ENCODE measurements around the gene TAAR5. TPM values are rescaled to one million over a fixed set of nuclear protein-coding genes. Genes with fewer than 3 reads are reported as not detected.
A peak's percentile ranks its signal among the peaks of the same experiment; 100 is the strongest.

TAAR5 gene
- total RNA-seq, 1 experiment from 2014 or later, result not detected

DNA sequence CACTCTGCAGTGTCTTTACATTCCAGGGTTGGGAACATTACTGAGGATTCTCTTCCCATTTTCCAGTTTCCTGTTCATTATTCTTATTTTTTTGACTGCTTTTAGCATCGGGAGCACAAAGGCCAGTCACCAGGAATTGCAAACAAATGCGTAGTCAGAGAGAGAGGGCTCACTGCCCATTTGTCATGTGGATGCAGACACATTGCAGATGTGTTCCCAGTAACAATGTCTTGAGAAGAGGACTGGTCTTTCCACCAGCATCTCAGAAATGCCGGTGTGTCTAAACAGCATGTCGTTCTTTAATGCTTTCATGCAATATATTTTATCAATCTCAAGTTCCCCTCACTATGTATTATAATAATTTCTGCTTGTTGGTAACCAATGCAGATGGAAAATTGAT, 20.4 kb downstream of the TAAR5 start:
- peak; percentile 81 for ATAC-seq
- Mint-ChIP-seq H3K27me3 (ENCODE audit: low read depth) (no peaks in the 10 kb centered on the region), H3K4me1 (peaks cover 38% of the 10 kb centered on the region), H3K9me3 (no peaks in the 10 kb centered on the region), H3K27ac (no peak overlapping the region; the same call in 1 of the 2 replicates), H3K4me3 (no peak overlapping the region), H3K36me3 (no peaks in the 10 kb centered on the region)
- TF ChIP-seq ZMAT4 (CRISPR knock-in tag; IDR thresholded peaks at IDR 0.05) (no peak), SMAD3 (CRISPR knock-in tag; IDR thresholded peaks at IDR 0.05; ENCODE audit: borderline replicate concordance) (no peak), GTF2I (CRISPR knock-in tag; conservative IDR thresholded peaks at IDR 0.05) (no peak), NR2C2 (CRISPR knock-in tag; IDR thresholded peaks at IDR 0.05) (no peak), ZNF423 (CRISPR knock-in tag; IDR thresholded peaks at IDR 0.05) (no peak), PRDM15 (CRISPR knock-in tag; IDR thresholded peaks at IDR 0.05) (no peak), FOXP4 (CRISPR knock-in tag; IDR thresholded peaks at IDR 0.05) (no peak), CREB1 (CRISPR knock-in tag; IDR thresholded peaks at IDR 0.05) (no peak), ZBTB21 (CRISPR knock-in tag; IDR thresholded peaks at IDR 0.05; ENCODE audit: borderline replicate concordance) (no peak), ZNF416 (CRISPR knock-in tag; IDR thresholded peaks at IDR 0.05) (no peak), CBFB (CRISPR knock-in tag; IDR thresholded peaks at IDR 0.05; ENCODE audit: low read depth) (no peak), TEAD4 (CRISPR knock-in tag; IDR thresholded peaks at IDR 0.05) (no peak), KAT7 (CRISPR knock-in tag; IDR thresholded peaks at IDR 0.05; ENCODE audit: borderline replicate concordance) (no peak), TP53 (CRISPR knock-in tag; IDR thresholded peaks at IDR 0.05) (no peak), PRRX2 (CRISPR knock-in tag; IDR thresholded peaks at IDR 0.05) (no peak)
- TF ChIP-seq, protein P1, sequence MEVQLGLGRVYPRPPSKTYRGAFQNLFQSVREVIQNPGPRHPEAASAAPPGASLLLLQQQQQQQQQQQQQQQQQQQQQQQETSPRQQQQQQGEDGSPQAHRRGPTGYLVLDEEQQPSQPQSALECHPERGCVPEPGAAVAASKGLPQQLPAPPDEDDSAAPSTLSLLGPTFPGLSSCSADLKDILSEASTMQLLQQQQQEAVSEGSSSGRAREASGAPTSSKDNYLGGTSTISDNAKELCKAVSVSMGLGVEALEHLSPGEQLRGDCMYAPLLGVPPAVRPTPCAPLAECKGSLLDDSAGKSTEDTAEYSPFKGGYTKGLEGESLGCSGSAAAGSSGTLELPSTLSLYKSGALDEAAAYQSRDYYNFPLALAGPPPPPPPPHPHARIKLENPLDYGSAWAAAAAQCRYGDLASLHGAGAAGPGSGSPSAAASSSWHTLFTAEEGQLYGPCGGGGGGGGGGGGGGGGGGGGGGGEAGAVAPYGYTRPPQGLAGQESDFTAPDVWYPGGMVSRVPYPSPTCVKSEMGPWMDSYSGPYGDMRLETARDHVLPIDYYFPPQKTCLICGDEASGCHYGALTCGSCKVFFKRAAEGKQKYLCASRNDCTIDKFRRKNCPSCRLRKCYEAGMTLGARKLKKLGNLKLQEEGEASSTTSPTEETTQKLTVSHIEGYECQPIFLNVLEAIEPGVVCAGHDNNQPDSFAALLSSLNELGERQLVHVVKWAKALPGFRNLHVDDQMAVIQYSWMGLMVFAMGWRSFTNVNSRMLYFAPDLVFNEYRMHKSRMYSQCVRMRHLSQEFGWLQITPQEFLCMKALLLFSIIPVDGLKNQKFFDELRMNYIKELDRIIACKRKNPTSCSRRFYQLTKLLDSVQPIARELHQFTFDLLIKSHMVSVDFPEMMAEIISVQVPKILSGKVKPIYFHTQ (CRISPR knock-in tag; IDR thresholded peaks at IDR 0.05), result no peak
- TF ChIP-seq, protein P2, sequence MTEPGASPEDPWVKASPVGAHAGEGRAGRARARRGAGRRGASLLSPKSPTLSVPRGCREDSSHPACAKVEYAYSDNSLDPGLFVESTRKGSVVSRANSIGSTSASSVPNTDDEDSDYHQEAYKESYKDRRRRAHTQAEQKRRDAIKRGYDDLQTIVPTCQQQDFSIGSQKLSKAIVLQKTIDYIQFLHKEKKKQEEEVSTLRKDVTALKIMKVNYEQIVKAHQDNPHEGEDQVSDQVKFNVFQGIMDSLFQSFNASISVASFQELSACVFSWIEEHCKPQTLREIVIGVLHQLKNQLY (CRISPR knock-in tag; IDR thresholded peaks at IDR 0.05), result no peak
- POLR2A ChIA-PET, result no interaction called here
- DNase-seq (ENCODE audit: low spot score), result no peak
- CTCF ChIA-PET, result no interaction called here

GRCh38 chr6:132568611-132569010, 20.9 kb downstream of the TAAR5 start:
- Mint-ChIP-seq H3K9me3 (no peaks in the 10 kb centered on the region), H3K36me3 (no peaks in the 10 kb centered on the region), H3K4me1 (peaks cover 38% of the 10 kb centered on the region), H3K27ac (no peak overlapping the region), H3K4me3 (no peak overlapping the region), H3K27me3 (ENCODE audit: low read depth) (no peaks in the 10 kb centered on the region)
- ATAC-seq (no peak), DNase-seq (ENCODE audit: low spot score) (no peak)
- ChIA-PET POLR2A (no interaction called here), CTCF (no interaction called here)
- TF ChIP-seq ERG (CRISPR knock-in tag; IDR thresholded peaks at IDR 0.05) (no peak), ZNF219 (CRISPR knock-in tag; IDR thresholded peaks at IDR 0.05; ENCODE audit: borderline replicate concordance) (no peak), NR3C1 (CRISPR knock-in tag; conservative IDR thresholded peaks at IDR 0.05; ENCODE audit: low read depth) (no peak), ESRRA (CRISPR knock-in tag; IDR thresholded peaks at IDR 0.05; ENCODE audit: borderline replicate concordance) (no peak), SOX15 (CRISPR knock-in tag; IDR thresholded peaks at IDR 0.05) (no peak), OVOL2 (CRISPR knock-in tag; IDR thresholded peaks at IDR 0.05; ENCODE audit: borderline replicate concordance) (no peak), NFE2L1 (CRISPR knock-in tag; IDR thresholded peaks at IDR 0.05) (no peak), TEAD4 (CRISPR knock-in tag; IDR thresholded peaks at IDR 0.05) (no peak), ZNF423 (CRISPR knock-in tag; IDR thresholded peaks at IDR 0.05) (no peak)
- TF ChIP-seq, protein P3, sequence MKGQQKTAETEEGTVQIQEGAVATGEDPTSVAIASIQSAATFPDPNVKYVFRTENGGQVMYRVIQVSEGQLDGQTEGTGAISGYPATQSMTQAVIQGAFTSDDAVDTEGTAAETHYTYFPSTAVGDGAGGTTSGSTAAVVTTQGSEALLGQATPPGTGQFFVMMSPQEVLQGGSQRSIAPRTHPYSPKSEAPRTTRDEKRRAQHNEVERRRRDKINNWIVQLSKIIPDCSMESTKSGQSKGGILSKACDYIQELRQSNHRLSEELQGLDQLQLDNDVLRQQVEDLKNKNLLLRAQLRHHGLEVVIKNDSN (CRISPR knock-in tag; IDR thresholded peaks at IDR 0.05), result no peak
